Activated naive CD4-positive, alpha-beta T cell treated with anti-CD3 and anti-CD28 coated beads, Interleukin-2, amount 10 ng/mL, durations not matched to agents 7 days and 5 days (primary cell): ENCODE results near the gene MAML2.

Experiments used
- CTCF ChIA-PET: fragments of 350-600 bp; sonication (Branson Sonifier 250); formaldehyde crosslinking; loops from one replicate; lab custom pipeline; 2021; ENCODE audit warnings: antibody characterized with exemption; lab: Charles Lee
- DNase-seq: peaks from one replicate; pipeline ENCODE4 v3.0.0-alpha.2; 2020
- H3K27ac Mint-ChIP-seq: one replicate; pipeline ENCODE4 v1.8.0; 2021; ENCODE audit warnings: mild to moderate bottlenecking, moderate library complexity, mixed read lengths
- H3K27me3 Mint-ChIP-seq: one replicate; pipeline ENCODE4 v1.8.0; 2021; ENCODE audit warnings: mild to moderate bottlenecking, mixed read lengths
- H3K36me3 Mint-ChIP-seq: one replicate; pipeline ENCODE4 v1.8.0; 2021; ENCODE audit warnings: mixed read lengths
- H3K4me1 Mint-ChIP-seq: one replicate; pipeline ENCODE4 v1.8.0; 2021; ENCODE audit warnings: mixed read lengths
- H3K4me3 Mint-ChIP-seq: one replicate; pipeline ENCODE4 v1.8.0; 2021; ENCODE audit warnings: mild to moderate bottlenecking, moderate library complexity, mixed read lengths
- H3K9me3 Mint-ChIP-seq: one replicate; pipeline ENCODE4 v1.8.0; 2021; ENCODE audit warnings: mixed read lengths

The MAML2 gene

DNA sequence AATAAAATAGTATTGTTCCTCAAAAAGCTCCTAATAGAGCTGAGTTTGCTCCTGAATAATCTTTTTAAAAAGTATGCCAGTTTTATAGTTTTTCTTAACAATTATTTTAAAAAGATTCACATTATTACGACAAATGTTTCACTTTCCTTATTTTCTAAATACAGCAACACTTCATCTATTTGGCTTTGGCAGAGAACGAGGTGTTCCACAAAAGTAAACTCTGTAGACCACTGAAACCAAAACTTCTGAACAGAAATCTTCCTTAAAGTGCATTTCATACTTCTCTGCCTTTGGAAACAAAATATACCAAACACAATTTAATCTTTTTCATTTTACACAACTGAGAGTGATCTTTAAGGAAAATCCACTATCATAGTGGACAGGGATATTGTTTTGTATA is 285.5 kb downstream of the MAML2 start:
- Mint-ChIP-seq H3K9me3 (no peaks in the 10 kb centered on the region), H3K27me3 (no peaks in the 10 kb centered on the region), H3K27ac (no peak overlapping the region), H3K4me1 (peaks cover 44% of the 10 kb centered on the region), H3K36me3 (peaks cover 34% of the 10 kb centered on the region), H3K4me3 (no peak overlapping the region)
- DNase-seq = no peak
- CTCF ChIA-PET = interaction anchor here (1.1 to 9.3 kb wide), 4 partner anchors 19 to 336 kb away, joined by 4 to 114 read pairs (median 13); partner anchors contain the start of gene MAML2

DNA sequence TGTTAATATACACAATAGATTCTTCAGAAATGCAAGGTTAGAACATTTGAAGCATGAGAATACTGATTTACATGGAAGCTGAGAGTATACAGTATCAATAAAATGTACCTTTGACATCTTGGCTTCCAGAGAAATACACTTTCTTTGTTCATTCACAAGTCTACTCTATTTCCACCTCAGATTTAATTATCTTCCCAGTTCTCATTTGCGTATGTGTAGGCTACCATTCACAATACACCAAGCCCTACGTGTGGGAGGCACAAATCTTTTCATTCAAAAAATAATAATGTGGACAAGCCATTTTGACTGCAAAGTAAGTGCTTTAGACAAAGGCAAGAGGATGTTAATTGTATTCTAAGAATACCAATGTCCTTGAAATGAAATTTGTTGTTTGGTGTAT is 286.4 kb downstream of the MAML2 start:
- no peaks in the 10 kb centered on the region for H3K27me3 Mint-ChIP-seq
- H3K27ac Mint-ChIP-seq = no peak overlapping the region
- CTCF ChIA-PET = interaction anchor here (1.1 to 9.3 kb wide), 7 partner anchors 10 to 337 kb away, joined by 4 to 114 read pairs (median 9); partner anchors contain the start of gene MAML2
- H3K4me3 Mint-ChIP-seq = no peak overlapping the region
- H3K4me1 Mint-ChIP-seq = peaks cover 36% of the 10 kb centered on the region
- peaks cover 38% of the 10 kb centered on the region for H3K36me3 Mint-ChIP-seq
- no peak for DNase-seq
- H3K9me3 Mint-ChIP-seq = no peaks in the 10 kb centered on the region

DNA sequence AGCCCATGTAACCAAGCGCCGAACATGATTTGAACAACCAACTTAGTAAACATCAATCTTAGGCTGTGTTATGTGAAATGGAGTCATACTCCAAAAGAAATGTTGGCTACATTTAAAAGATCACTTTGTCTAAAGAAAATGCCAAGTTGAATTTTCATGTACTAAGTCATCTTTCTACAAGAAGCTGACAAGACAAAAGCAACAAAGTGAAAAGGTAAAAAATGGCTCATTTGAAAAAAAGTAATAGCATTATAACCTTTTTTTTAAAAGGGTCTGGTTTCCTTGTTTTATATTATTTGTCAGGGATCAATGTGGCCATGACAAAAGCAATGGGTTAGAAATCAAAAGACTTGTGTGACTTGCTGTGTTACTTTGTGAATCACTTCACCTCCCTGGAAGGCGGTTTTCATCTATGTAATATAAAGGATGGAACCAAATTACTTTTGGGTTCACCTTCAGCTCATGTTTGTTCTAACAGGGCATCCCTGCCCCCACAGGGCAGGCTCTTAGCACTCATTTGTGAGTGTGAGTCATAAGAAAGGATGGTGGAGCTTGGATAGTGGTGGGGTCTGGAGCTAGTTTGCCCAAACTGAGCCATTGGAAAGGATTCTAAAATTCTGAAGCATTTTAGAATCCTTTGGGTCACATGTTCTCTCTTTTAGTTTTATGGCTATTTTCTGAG is 287.1 kb downstream of the MAML2 start:
- H3K4me3 Mint-ChIP-seq = no peak overlapping the region
- peaks cover 32% of the 10 kb centered on the region for H3K4me1 Mint-ChIP-seq
- H3K36me3 Mint-ChIP-seq = peaks cover 37% of the 10 kb centered on the region
- DNase-seq = no peak
- H3K27ac Mint-ChIP-seq = no peak overlapping the region
- no peaks in the 10 kb centered on the region for H3K27me3 Mint-ChIP-seq
- CTCF ChIA-PET = interaction anchor here (0.6 to 9.3 kb wide), 20 partner anchors 8 to 372 kb away, joined by 3 to 114 read pairs (median 4); partner anchors contain the start of genes CCDC82, JRKL and MAML2
- H3K9me3 Mint-ChIP-seq = no peaks in the 10 kb centered on the region

DNA sequence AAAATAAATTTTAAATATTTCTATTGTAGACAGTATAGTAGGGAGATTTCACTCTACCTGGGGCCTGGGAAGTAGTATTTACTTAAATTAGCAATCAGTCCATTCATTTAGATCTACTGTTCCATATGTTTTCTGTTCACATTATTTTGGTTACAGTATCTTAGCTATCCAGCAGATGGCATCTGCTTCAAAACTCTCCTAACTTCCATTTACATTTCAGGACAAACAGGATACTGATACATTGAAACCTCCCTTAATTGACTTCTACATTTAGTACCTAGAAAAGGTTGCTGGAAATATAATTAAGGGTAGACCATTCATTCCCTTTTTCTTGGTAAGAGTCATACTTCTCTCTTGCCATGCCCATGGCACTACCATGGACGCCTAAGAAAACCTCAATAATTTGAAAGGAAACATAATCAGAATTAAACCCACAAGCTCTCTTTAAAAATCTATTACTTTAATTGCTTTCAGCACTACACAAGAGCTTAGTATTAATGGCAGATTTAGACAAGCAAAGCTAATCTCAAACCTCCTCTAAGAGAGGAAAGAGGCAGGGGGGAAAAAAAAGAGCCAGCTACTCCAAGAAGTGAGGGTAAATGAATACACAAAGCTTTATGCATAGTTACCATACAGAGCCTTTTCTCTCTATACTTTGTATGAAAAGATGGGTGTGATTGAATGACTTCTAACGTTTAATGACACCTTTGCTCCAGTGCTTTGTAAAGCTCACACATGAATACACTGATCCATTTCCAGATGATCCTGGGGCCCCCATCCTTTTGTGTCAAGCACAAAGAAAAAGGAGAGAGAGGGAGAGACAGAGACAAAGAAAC is 287.9 kb downstream of the MAML2 start:
- DNase-seq = no peak
- H3K27me3 Mint-ChIP-seq = no peaks in the 10 kb centered on the region
- CTCF ChIA-PET = interaction anchor here (0.6 to 9.3 kb wide), 24 partner anchors 8 to 373 kb away, joined by 3 to 114 read pairs (median 4); partner anchors contain the start of genes CCDC82, JRKL and MAML2
- H3K36me3 Mint-ChIP-seq = peaks cover 35% of the 10 kb centered on the region
- no peak overlapping the region for H3K4me3 Mint-ChIP-seq
- H3K9me3 Mint-ChIP-seq = no peaks in the 10 kb centered on the region
- H3K4me1 Mint-ChIP-seq = peaks cover 32% of the 10 kb centered on the region
- no peak overlapping the region for H3K27ac Mint-ChIP-seq

DNA sequence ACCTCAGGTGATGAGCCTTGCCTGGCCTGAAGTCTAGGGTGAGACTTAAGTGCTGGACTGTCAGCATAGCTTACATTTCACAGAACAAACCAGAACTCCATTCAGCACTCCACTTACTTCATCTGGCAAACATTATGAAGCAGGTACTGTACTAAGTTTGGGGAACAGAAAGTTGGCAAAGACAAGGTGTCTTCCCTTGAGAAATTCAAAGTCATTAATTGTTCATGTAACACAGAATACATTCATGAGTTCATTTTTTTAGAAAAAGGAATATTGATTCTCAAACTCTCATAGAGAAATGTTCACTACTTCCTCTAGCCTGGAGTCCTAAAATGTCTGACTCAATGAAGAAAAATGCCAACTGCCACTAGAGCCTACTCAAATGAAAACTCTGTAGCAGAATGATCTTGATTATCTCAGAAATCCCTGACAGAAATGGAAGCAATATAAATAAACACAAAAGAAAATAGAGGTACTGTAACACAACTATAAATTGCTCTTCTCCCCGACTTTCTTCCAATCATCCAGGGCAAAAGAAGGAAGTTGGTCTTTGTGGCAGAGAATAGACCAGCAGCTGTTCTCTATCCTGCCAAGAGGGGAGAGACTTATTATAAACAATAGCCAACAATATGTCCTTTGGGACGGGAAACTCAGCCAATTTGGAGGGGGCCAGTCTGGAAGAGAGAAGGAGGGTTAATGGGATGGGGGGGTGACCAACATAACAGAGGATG is 289.9 kb downstream of the MAML2 start:
- Mint-ChIP-seq H3K27ac (no peak overlapping the region), H3K36me3 (peaks cover 30% of the 10 kb centered on the region), H3K4me3 (no peak overlapping the region), H3K4me1 (peaks cover 32% of the 10 kb centered on the region), H3K27me3 (no peaks in the 10 kb centered on the region), H3K9me3 (no peaks in the 10 kb centered on the region)
- no peak for DNase-seq
- CTCF ChIA-PET = interaction anchor here (0.7 to 9.3 kb wide), 6 partner anchors 8 to 341 kb away, joined by 3 to 114 read pairs (median 4); partner anchors contain the start of gene MAML2

DNA sequence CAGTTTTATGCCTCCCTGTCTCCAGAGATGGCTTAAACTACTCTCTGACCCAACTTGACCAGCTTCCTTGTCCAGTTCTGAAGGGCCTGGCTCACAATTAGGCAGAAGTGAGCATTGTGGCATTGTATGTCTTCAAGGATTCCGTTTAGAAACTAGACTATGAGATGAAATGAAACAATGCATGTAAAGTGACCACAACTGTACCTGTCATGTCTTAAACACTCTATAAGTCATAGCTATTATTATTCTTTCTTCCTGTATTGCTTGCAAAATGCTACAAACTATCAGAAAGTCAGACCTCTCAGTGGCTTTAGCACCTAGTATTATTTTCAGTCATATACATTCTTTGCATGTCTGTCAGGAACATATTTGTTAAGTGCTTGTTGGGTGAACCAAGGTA is 291.2 kb downstream of the MAML2 start:
- peaks cover 30% of the 10 kb centered on the region for H3K36me3 Mint-ChIP-seq
- H3K4me1 Mint-ChIP-seq = peaks cover 25% of the 10 kb centered on the region
- CTCF ChIA-PET = interaction anchor here (1.0 to 9.3 kb wide), 3 partner anchors 24 to 290 kb away, joined by 3 to 114 read pairs (median 3); partner anchors contain the start of gene MAML2
- no peaks in the 10 kb centered on the region for H3K9me3 Mint-ChIP-seq
- H3K27me3 Mint-ChIP-seq = no peaks in the 10 kb centered on the region
- H3K27ac Mint-ChIP-seq = no peak overlapping the region
- no peak for DNase-seq
- no peak overlapping the region for H3K4me3 Mint-ChIP-seq

DNA sequence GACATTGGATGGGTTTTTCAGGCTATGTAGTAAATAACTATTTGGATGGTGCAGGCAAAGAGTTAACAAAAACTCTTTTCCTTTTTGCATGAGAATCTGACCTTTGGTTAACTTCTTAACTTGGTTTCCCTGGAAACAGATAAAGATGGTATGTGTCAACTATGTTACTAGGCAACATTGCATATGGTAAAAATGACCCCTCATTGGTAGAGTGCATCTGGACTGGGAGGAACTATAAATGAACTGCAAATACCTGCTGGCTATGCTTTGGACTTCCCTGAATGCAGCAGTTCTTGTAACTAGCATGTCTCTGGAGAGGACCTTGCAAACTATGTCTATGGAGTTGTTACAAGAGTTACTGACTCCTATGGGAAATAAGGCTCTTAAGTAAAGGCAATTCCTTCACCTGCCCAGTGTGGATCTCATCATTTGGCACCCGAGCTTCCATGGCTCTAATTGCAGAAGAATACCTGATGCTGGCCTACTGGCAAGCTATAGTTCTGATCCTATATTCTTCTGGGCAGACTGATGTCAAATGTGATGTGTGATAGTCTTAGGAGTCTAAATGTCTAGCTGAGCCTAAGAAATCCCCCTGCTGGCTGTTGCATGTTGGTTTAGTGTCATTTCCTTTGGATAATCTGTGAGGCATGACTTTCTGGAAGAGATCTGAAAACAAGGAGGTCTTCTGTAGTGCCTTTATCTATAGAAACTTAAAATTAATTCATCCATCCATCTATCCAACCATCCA is 292.4 kb downstream of the MAML2 start:
- Mint-ChIP-seq H3K27me3 (no peaks in the 10 kb centered on the region), H3K36me3 (peaks cover 31% of the 10 kb centered on the region), H3K4me3 (no peak overlapping the region), H3K4me1 (peaks cover 19% of the 10 kb centered on the region), H3K27ac (no peak overlapping the region), H3K9me3 (no peaks in the 10 kb centered on the region)
- no peak for DNase-seq
- CTCF ChIA-PET = no interaction called here

DNA sequence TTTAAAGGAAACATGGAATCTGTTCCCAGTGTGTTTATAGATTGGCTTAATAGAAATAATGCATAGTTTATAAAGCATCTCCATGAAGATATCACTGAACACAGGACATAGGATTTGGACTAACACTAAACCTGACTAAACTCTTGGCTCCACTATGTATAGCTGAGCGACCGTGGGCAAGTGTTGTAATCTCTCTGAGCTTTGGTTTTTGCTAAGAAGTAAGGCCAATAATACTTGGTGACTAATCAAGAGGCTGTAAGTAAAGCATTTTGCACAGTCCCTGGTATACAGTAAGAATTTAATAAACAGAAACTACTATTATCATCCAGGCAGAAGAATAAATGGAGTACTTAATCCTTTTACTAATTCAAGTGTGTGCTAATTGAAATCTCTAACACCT is 293.6 kb downstream of the MAML2 start:
- Mint-ChIP-seq H3K4me1 (peaks cover 11% of the 10 kb centered on the region), H3K36me3 (peaks cover 31% of the 10 kb centered on the region), H3K27ac (no peak overlapping the region), H3K4me3 (no peak overlapping the region), H3K9me3 (no peaks in the 10 kb centered on the region), H3K27me3 (no peaks in the 10 kb centered on the region)
- CTCF ChIA-PET = no interaction called here
- DNase-seq = no peak

DNA sequence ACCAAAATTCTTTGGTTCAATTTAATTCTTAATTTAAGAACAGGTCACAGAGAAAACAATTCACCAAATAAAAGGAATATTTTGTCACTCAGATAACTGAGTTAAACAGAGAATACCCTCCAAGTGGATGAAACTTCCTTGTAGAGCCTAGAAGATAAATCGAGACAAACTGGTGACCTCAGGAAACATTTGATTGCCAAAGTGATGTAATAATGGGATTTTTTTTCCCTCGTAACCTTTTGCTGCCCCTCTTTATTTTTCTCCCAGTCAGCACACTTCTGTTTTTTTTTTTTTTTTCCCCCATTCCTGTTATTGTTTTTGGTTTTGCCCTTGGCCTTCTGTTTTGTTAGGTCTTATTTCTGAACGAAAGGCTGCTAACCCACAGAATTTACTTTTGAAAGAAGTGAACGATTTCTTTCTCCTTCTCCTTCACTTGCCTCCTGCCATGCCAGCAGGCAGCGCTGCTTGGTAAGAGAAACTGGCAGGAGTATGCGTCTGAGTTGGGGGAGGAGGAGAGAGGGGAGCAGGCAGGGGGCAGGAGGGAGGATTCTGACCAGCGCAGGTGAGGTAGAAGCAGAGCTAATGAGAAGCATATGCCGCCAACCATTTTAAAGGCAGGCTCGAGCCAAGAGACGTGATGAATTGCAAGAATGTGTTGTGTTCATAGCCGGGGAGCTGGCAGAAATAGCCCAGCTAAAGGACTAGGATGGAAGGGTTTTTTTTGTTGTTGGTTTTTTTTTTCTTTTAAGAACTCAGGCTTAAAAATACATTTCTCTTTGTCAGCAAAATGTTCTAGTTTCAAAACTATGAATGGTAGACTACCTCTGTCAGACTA is 297.2 kb downstream of the MAML2 start:
- no peaks in the 10 kb centered on the region for H3K9me3 Mint-ChIP-seq
- peaks cover 10% of the 10 kb centered on the region for H3K4me1 Mint-ChIP-seq
- H3K4me3 Mint-ChIP-seq = no peak overlapping the region
- DNase-seq = no peak
- H3K27me3 Mint-ChIP-seq = no peaks in the 10 kb centered on the region
- no peak overlapping the region for H3K27ac Mint-ChIP-seq
- H3K36me3 Mint-ChIP-seq = peaks cover 18% of the 10 kb centered on the region
- CTCF ChIA-PET = interaction anchor here (2.2 kb wide), 1 partner anchor 10 kb away, joined by 9 read pairs; no protein-coding TSS in a partner anchor

DNA sequence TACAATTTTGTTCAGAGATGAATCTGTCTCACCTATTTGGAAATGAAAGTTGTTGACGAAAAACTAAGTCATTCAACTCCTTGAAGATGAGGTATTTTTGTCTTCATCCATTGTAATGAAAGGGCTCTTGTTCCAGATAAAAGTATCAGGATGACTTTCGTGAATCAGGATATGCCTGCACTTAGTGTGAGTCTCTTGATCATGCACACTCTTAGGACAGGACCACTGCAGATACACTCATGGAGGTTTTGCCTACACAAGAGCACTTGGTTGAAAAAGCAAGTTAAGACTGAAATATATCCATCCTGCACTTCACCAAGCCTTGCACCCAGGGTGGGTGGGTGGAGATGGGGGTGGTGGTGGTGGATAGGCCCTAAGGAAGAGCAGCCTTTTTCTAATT is 298.2 kb downstream of the MAML2 start:
- CTCF ChIA-PET = no interaction called here
- H3K4me1 Mint-ChIP-seq = peaks cover 10% of the 10 kb centered on the region

DNA sequence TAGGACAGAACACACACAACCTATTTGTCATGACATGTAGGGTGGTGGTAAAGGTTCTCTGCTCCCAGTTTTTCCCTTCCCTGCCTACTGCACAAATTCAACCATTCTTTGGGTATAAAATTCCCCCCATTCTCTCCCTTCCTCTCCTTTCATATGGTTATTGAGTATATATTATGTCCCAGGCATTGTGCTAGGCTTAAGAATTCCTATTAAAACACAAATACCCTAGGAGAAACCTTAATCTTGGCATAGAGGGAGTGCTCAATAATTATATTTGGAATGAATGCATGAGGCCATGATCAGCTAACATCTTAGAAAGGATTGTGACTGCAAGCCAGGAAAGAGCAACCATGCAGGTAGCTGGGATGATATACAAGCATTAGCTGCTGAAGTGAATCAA is 298.7 kb downstream of the MAML2 start:
- Mint-ChIP-seq H3K9me3 (no peaks in the 10 kb centered on the region), H3K4me3 (no peak overlapping the region), H3K36me3 (peaks cover 12% of the 10 kb centered on the region), H3K27ac (no peak overlapping the region), H3K4me1 (peaks cover 10% of the 10 kb centered on the region), H3K27me3 (no peaks in the 10 kb centered on the region)
- CTCF ChIA-PET = no interaction called here
- no peak for DNase-seq

More for the DNA sequence above, 298.2 kb downstream of the MAML2 start:
- peaks cover 14% of the 10 kb centered on the region for H3K36me3 Mint-ChIP-seq
- H3K4me3 Mint-ChIP-seq = no peak overlapping the region
- no peaks in the 10 kb centered on the region for H3K9me3 Mint-ChIP-seq
- no peak overlapping the region for H3K27ac Mint-ChIP-seq
- no peaks in the 10 kb centered on the region for H3K27me3 Mint-ChIP-seq
- no peak for DNase-seq

DNA sequence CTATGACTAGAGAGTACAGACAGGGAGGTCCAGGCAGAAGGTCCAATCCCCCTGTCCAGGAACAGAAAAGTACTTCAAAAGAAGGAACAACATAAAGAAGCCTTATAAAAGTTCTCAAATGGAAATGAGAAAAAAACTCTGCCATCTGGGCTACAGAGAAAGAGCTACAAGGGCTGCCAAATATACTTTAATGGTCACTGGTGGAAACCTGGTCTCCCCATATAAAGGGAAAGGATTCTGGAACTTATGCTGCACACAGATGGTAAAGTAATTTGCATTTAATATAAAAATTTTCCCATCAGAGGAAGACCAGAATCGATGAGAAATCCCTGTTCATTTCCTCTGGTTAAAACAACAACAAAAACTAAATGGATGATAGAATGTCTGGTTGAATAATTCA is 299.7 kb downstream of the MAML2 start:
- no peaks in the 10 kb centered on the region for H3K27me3 Mint-ChIP-seq
- no peak overlapping the region for H3K4me3 Mint-ChIP-seq
- peaks cover 10% of the 10 kb centered on the region for H3K4me1 Mint-ChIP-seq
- CTCF ChIA-PET = interaction anchor here (0.6 kb wide), 1 partner anchor 148 kb away, joined by 4 read pairs; no protein-coding TSS in a partner anchor
- no peaks in the 10 kb centered on the region for H3K9me3 Mint-ChIP-seq
- DNase-seq = no peak
- H3K36me3 Mint-ChIP-seq = peaks cover 13% of the 10 kb centered on the region
- H3K27ac Mint-ChIP-seq = no peak overlapping the region
